COLO829 (cell line): ENCODE measurements around the gene TSGA10IP.

Experiments
- DNase-seq: peaks from one replicate; pipeline ENCODE4 v3.0.0; 2012; ENCODE audit warnings: low spot score

The TSGA10IP gene

GRCh38 chr11:65945430-65945911, at the start of gene TSGA10IP:
TSGA10IP (plus strand) TSS chr11:65945480; CDS start chr11:65945676, 196 bp downstream.
- DNase-seq: no peak

- no peak for DNase-seq
Observed at GRCh38 chr11:65895482-65895981, 49.7 kb upstream of the TSGA10IP start.

GRCh38 chr11:65896034-65896999, 49.0 kb upstream of the TSGA10IP start:
- no peak for DNase-seq

GRCh38 chr11:65897020-65897471, 48.2 kb upstream of the TSGA10IP start:
- no peak for DNase-seq

- DNase-seq: no peak
Observed at GRCh38 chr11:65898656-65899355, 46.5 kb upstream of the TSGA10IP start.

- DNase-seq: no peak
Observed at GRCh38 chr11:65899356-65900124, 45.7 kb upstream of the TSGA10IP start.

GRCh38 chr11:65900125-65900898, 45.0 kb upstream of the TSGA10IP start, which contains the start of gene FOSL1:
FOSL1 (minus strand) TSS chr11:65900388; CDS start chr11:65900339, 49 bp downstream.
- DNase-seq: peak; percentile 77

GRCh38 chr11:65900899-65901180, 44.4 kb upstream of the TSGA10IP start:
- DNase-seq: no peak

GRCh38 chr11:65903068-65903481, 42.2 kb upstream of the TSGA10IP start:
- peak; percentile 87 for DNase-seq

- no peak for DNase-seq
Observed at GRCh38 chr11:65903715-65904114, 41.6 kb upstream of the TSGA10IP start.

- DNase-seq: no peak
Observed at GRCh38 chr11:65906602-65907001, 38.7 kb upstream of the TSGA10IP start.

- no peak for DNase-seq
Observed at GRCh38 chr11:65907878-65908277, 37.4 kb upstream of the TSGA10IP start.

- peak; percentile 90 for DNase-seq
Observed at GRCh38 chr11:65911682-65912568, 33.4 kb upstream of the TSGA10IP start.

- no peak for DNase-seq
Observed at GRCh38 chr11:65912845-65913244, 32.4 kb upstream of the TSGA10IP start.

- no peak for DNase-seq
Observed at GRCh38 chr11:65915101-65915820, 30.0 kb upstream of the TSGA10IP start.

GRCh38 chr11:65915821-65916251, 29.4 kb upstream of the TSGA10IP start:
- peak; percentile 97 for DNase-seq

- no peak for DNase-seq
Observed at GRCh38 chr11:65916391-65916790, 28.9 kb upstream of the TSGA10IP start.

GRCh38 chr11:65917077-65917433, 28.2 kb upstream of the TSGA10IP start:
- no peak for DNase-seq

GRCh38 chr11:65917434-65918210, 27.7 kb upstream of the TSGA10IP start:
- no peak for DNase-seq
